Neural progenitor cell (in vitro differentiated cells): ENCODE data around the gene TAF11. TPM values are rescaled to one million over a fixed set of nuclear protein-coding genes. Genes with fewer than 3 reads are reported as not detected.
"Not testable (repeated sequence)": the region's sequence is repeated elsewhere in the genome, so short reads cannot be mapped to it uniquely, and the experiment has no call there.

Source experiments
- DNase-seq: peaks from one replicate; pipeline ENCODE4 v3.0.0-alpha.2; 2016; ENCODE audit warnings: low spot score
- H2AFZ ChIP-seq: fragments of 200-600 bp; sonication (generic); replicated peaks from 2 replicates; pipeline ENCODE4 v1.6.1; 2016; ENCODE audit warnings: antibody characterized with exemption
- H3F3A ChIP-seq: fragments of 200-600 bp; sonication (generic); 2 replicates; pipeline ENCODE4 v1.6.1; 2016; ENCODE audit warnings: antibody characterized with exemption, low read depth
- H3K27ac ChIP-seq: fragments of 200-600 bp; sonication (generic); 2 replicates; pipeline ENCODE4 v1.5.1; 2016; ENCODE audit warnings: mild to moderate bottlenecking
- H3K27me3 ChIP-seq: fragments of 200-600 bp; sonication (generic); 2 replicates; pipeline ENCODE4 v1.6.1; 2016; ENCODE audit warnings: mild to moderate bottlenecking, moderate library complexity
- H3K36me3 ChIP-seq: fragments of 200-600 bp; sonication (generic); 2 replicates; pipeline ENCODE4 v1.5.1; 2016
- H3K4me1 ChIP-seq: fragments of 200-600 bp; sonication (generic); 2 replicates; pipeline ENCODE4 v1.6.1; 2016; ENCODE audit warnings: mixed run types
- H3K4me2 ChIP-seq: fragments of 200-600 bp; sonication (generic); 2 replicates; pipeline ENCODE4 v1.6.1; 2016
- H3K4me3 ChIP-seq: fragments of 200-600 bp; sonication (generic); 2 replicates; pipeline ENCODE4 v1.5.1; 2016
- H3K79me2 ChIP-seq: fragments of 200-600 bp; sonication (generic); 2 replicates; pipeline ENCODE4 v1.6.1; 2016; ENCODE audit warnings: low read depth
- H3K9ac ChIP-seq: fragments of 200-600 bp; sonication (generic); 2 replicates; pipeline ENCODE4 v1.6.1; 2016
- H3K9me3 ChIP-seq: fragments of 200-600 bp; sonication (generic); 2 replicates; pipeline ENCODE4 v1.5.1; 2016; ENCODE audit warnings: low read depth
- H4K20me1 ChIP-seq: fragments of 200-600 bp; sonication (generic); 2 replicates; pipeline ENCODE4 v1.6.1; 2016; ENCODE audit warnings: low read depth
- H3K27ac Mint-ChIP-seq: 3 replicates; pipeline ENCODE4 v1.8.0; 2021; ENCODE audit warnings: mixed read lengths
- H3K27me3 Mint-ChIP-seq: 2 replicates; pipeline ENCODE4 v1.8.0; 2022; ENCODE audit warnings: low read depth, mild to moderate bottlenecking, inconsistent platforms, moderate library complexity, mixed read lengths; ENCODE audit not compliant: insufficient read depth
- H3K36me3 Mint-ChIP-seq: 3 replicates; pipeline ENCODE4 v1.8.0; 2021; ENCODE audit warnings: mixed read lengths
- H3K4me1 Mint-ChIP-seq: 3 replicates; pipeline ENCODE4 v1.8.0; 2021; ENCODE audit warnings: mixed read lengths
- H3K4me3 Mint-ChIP-seq: 3 replicates; pipeline ENCODE4 v1.8.0; 2021; ENCODE audit warnings: mild to moderate bottlenecking, moderate library complexity, mixed read lengths
- H3K9me3 Mint-ChIP-seq: 3 replicates; pipeline ENCODE4 v1.8.0; 2020; ENCODE audit warnings: mixed read lengths
- CTCF ChIP-seq: fragments of 200-600 bp; sonication (generic); IDR thresholded peaks from 2 replicates; pipeline ENCODE4 v1.5.1; 2017; ENCODE audit warnings: antibody characterized with exemption, mild to moderate bottlenecking
- EZH2 ChIP-seq: fragments of 200-600 bp; sonication (generic); IDR thresholded peaks from 2 replicates; pipeline ENCODE4 v1.6.1; 2017; ENCODE audit warnings: antibody characterized with exemption, mild to moderate bottlenecking, moderate library complexity
- EZH2phosphoT487 ChIP-seq: fragments of 200-600 bp; sonication (generic); IDR thresholded peaks from 2 replicates; pipeline ENCODE4 v1.6.1; 2017; ENCODE audit warnings: antibody characterized with exemption
- total RNA-seq: library from RNA; depleted of rRNA; stranded (reverse); fragments of >200 nt; gene quantifications from 2 replicates; pipeline ENCODE4 v1.2.3, GENCODE V29; 2015; ENCODE audit warnings: low replicate concordance

Gene TAF11
- total RNA-seq, 1 donor from 2014 or later = 75.0 TPM

- H3K9me3 ChIP-seq = no peaks in the 10 kb centered on the region
- peak within 1 kb of the TSS; percentile 55 for H3K27ac Mint-ChIP-seq
- peaks cover 19% of the 10 kb centered on the region for H3F3A ChIP-seq
- peak within 1 kb of the TSS; percentile 91 for H3K4me3 ChIP-seq
- peak within 1 kb of the TSS; percentile 99 for H3K4me3 Mint-ChIP-seq
- peak within 1 kb of the TSS; percentile 91 for H3K9ac ChIP-seq
- peaks cover 6% of the 10 kb centered on the region for H3K36me3 ChIP-seq
- no peak for TF ChIP-seq CTCF
- peak within 1 kb of the TSS; percentile 99 for H3K4me2 ChIP-seq
- H3K27me3 ChIP-seq = no peaks in the 10 kb centered on the region
- H4K20me1 ChIP-seq = peaks cover 40% of the 10 kb centered on the region
- peaks cover 3% of the 10 kb centered on the region for H3K36me3 Mint-ChIP-seq
- H3K9me3 Mint-ChIP-seq = no peaks in the 10 kb centered on the region
- DNase-seq = peak; percentile 91
- peaks cover 26% of the 10 kb centered on the region for H3K4me1 Mint-ChIP-seq
- H3K27ac ChIP-seq = peak within 1 kb of the TSS; percentile 77
- peaks cover 83% of the 10 kb centered on the region for H3K79me2 ChIP-seq
- peaks cover 7% of the 10 kb centered on the region for H3K4me1 ChIP-seq
- H2AFZ ChIP-seq = peak within 1 kb of the TSS; percentile 95
- no peaks in the 10 kb centered on the region for H3K27me3 Mint-ChIP-seq
Observed at GRCh38 chr6:34888874-34889555, 1.2 kb upstream of the TAF11 start, which contains the start of gene ANKS1A. Gene ANKS1A (plus strand): TSS chr6:34889255. CDS start chr6:34889403, 148 bp downstream.

- Histone ChIP-seq H3K27me3 (no peaks in the 10 kb centered on the region), H3K9me3 (no peaks in the 10 kb centered on the region), H3F3A (peaks cover 19% of the 10 kb centered on the region), H3K9ac (peak overlapping the region; percentile 91), H3K36me3 (peaks cover 6% of the 10 kb centered on the region), H3K4me3 (peak overlapping the region; percentile 91), H4K20me1 (peaks cover 44% of the 10 kb centered on the region), H3K4me2 (peak overlapping the region; percentile 99), H2AFZ (peak overlapping the region; percentile 95), H3K4me1 (peaks cover 7% of the 10 kb centered on the region), H3K27ac (no peak overlapping the region), H3K79me2 (peaks cover 83% of the 10 kb centered on the region)
- DNase-seq = no peak
- Mint-ChIP-seq H3K27me3 (no peaks in the 10 kb centered on the region), H3K9me3 (no peaks in the 10 kb centered on the region), H3K36me3 (peaks cover 3% of the 10 kb centered on the region), H3K4me3 (peak overlapping the region; percentile 99), H3K27ac (peak overlapping the region; percentile 55), H3K4me1 (peaks cover 26% of the 10 kb centered on the region)
- TF ChIP-seq CTCF = no peak
- TF ChIP-seq EZH2 = no peak
- no peak for TF ChIP-seq EZH2phosphoT487
Observed at GRCh38 chr6:34888514-34888856, 643 bp upstream of the TAF11 start.

- not testable (repeated sequence) for H3K4me2 ChIP-seq, DNase-seq, H3K9me3 Mint-ChIP-seq, H3K27me3 ChIP-seq, H3K36me3 Mint-ChIP-seq, H3K27ac Mint-ChIP-seq, H3K9me3 ChIP-seq, H3K27ac ChIP-seq, H2AFZ ChIP-seq, H3K4me3 ChIP-seq, H3K27me3 Mint-ChIP-seq, H3K4me1 ChIP-seq, H3K36me3 ChIP-seq, H3K9ac ChIP-seq
- H3K79me2 ChIP-seq = peaks cover 61% of the 10 kb centered on the region
- H3K4me3 Mint-ChIP-seq = peak overlapping the region; percentile 43
- H3K4me1 Mint-ChIP-seq = peaks cover 23% of the 10 kb centered on the region
- peaks cover 22% of the 10 kb centered on the region for H4K20me1 ChIP-seq
- peaks cover 21% of the 10 kb centered on the region for H3F3A ChIP-seq
Observed at GRCh38 chr6:34885837-34886236, 2.0 kb downstream of the TAF11 start.

GRCh38 chr6:34884996-34885395 is 2.8 kb downstream of the TAF11 start:
- Histone ChIP-seq H3K79me2 (peaks cover 52% of the 10 kb centered on the region), H3K36me3 (peaks cover 13% of the 10 kb centered on the region), H3K9me3 (no peaks in the 10 kb centered on the region), H3K27ac (no peak overlapping the region), H3K4me2 (no peak overlapping the region), H3K9ac (no peak overlapping the region), H3K4me3 (no peak overlapping the region), H3K27me3 (no peaks in the 10 kb centered on the region), H3F3A (peaks cover 26% of the 10 kb centered on the region), H4K20me1 (peaks cover 14% of the 10 kb centered on the region), H2AFZ (no peak overlapping the region), H3K4me1 (no peaks in the 10 kb centered on the region)
- TF ChIP-seq EZH2phosphoT487 = no peak
- TF ChIP-seq CTCF = no peak
- TF ChIP-seq EZH2 = no peak
- peaks cover 17% of the 10 kb centered on the region for H3K4me1 Mint-ChIP-seq
- H3K4me3 Mint-ChIP-seq = peak overlapping the region; percentile 43
- no peak overlapping the region for H3K27ac Mint-ChIP-seq
- no peaks in the 10 kb centered on the region for H3K27me3 Mint-ChIP-seq
- DNase-seq = no peak
- peaks cover 3% of the 10 kb centered on the region for H3K36me3 Mint-ChIP-seq
- no peaks in the 10 kb centered on the region for H3K9me3 Mint-ChIP-seq

GRCh38 chr6:34884073-34884472 is 3.8 kb downstream of the TAF11 start:
- H3K36me3 ChIP-seq = peaks cover 13% of the 10 kb centered on the region
- H3K27ac Mint-ChIP-seq, H3K27me3 ChIP-seq, H2AFZ ChIP-seq, H3K4me1 ChIP-seq, H3K9me3 ChIP-seq, H3K9me3 Mint-ChIP-seq, H3K4me2 ChIP-seq, H3K4me3 ChIP-seq, H3K27ac ChIP-seq, H3K27me3 Mint-ChIP-seq, H3K9ac ChIP-seq, DNase-seq, H3K4me3 Mint-ChIP-seq, H3K36me3 Mint-ChIP-seq: not testable (repeated sequence)
- peaks cover 14% of the 10 kb centered on the region for H3K4me1 Mint-ChIP-seq
- peaks cover 28% of the 10 kb centered on the region for H3F3A ChIP-seq
- peaks cover 12% of the 10 kb centered on the region for H4K20me1 ChIP-seq
- H3K79me2 ChIP-seq = peaks cover 46% of the 10 kb centered on the region
